Aorta (tissue), 5 donors: ENCODE measurements around the gene KLK1. TPM values are rescaled to one million over a fixed set of nuclear protein-coding genes. Genes with fewer than 3 reads are reported as not detected.

ENCODE experiments used
- ATAC-seq: fragments of 200-7000 bp; cut with Tn5 transposase; one replicate; pipeline ENCODE4 v1.9.1; 2022; ENCODE audit warnings: moderate library complexity; ENCODE audit not compliant: low FRiP score
- DNase-seq, 2 donors: peaks; one replicate each; pipeline ENCODE4 v3.0.0-alpha.2; 2020
- H3K27ac ChIP-seq, 2 donors: one replicate each; pipeline ENCODE4 v1.5.1; 2013; ENCODE audit warnings: low read length in 2 of 2, mild to moderate bottlenecking in 2 of 2, moderate library complexity in 2 of 2, control low read depth in 1 of 2, inconsistent platforms in 1 of 2, low read depth in 1 of 2
- H3K27me3 ChIP-seq, 2 donors: one replicate each; pipeline ENCODE4 v1.6.1; 2013; ENCODE audit warnings: control low read depth in 1 of 2, low read length in 1 of 2, mild to moderate bottlenecking in 1 of 2, moderate library complexity in 1 of 2; ENCODE audit not compliant: insufficient read depth in 2 of 2, control insufficient read depth in 1 of 2
- H3K36me3 ChIP-seq, 2 donors: one replicate each; pipeline ENCODE4 v1.6.1; 2013; ENCODE audit warnings: control low read depth in 1 of 2, low read length in 1 of 2, mild to moderate bottlenecking in 1 of 2; ENCODE audit not compliant: insufficient read depth in 2 of 2, control insufficient read depth in 1 of 2
- H3K4me1 ChIP-seq, 2 donors: one replicate each; pipeline ENCODE4 v1.6.1; 2013; ENCODE audit warnings: low read length in 2 of 2, control low read depth in 1 of 2, mild to moderate bottlenecking in 1 of 2, moderate library complexity in 1 of 2; ENCODE audit not compliant: insufficient read depth in 2 of 2, control insufficient read depth in 1 of 2
- H3K4me3 ChIP-seq, 2 donors: one replicate each; pipeline ENCODE4 v1.5.1; 2013; ENCODE audit warnings: low read length in 2 of 2, control low read depth in 1 of 2, mild to moderate bottlenecking in 1 of 2
- H3K9me3 ChIP-seq: one replicate; pipeline ENCODE4 v1.6.1; 2013; ENCODE audit warnings: mild to moderate bottlenecking, low read length; ENCODE audit not compliant: control insufficient read depth
- WGBS, 2 donors: extraction: QIAGEN DNeasy Blood & Tissue Kit; methylation state at CpG; one replicate each; pipeline ENCODE4 v1.1.7; 2013; 5-methylcytosine and 5-hydroxymethylcytosine counted together
- intact Hi-C, 2 donors: fragments of 100-400 bp; cut with DNase I; formaldehyde crosslinking; loops; one replicate each; pipeline versions ENCODE4 v1.14.2 to v1.15.0; 2022
- polyA plus RNA-seq, 2 donors: library from polyadenylated mRNA; stranded (reverse); fragments of 200-250 nt; gene quantifications; one replicate each; pipeline ENCODE4 v1.2.3, GENCODE V29; 2013
- total RNA-seq, 2 donors: library from RNA; stranded (reverse); fragmentation: NEBNext Ultra II Directional; extraction: Animal tissue kit (Norgen Biotek cat#: 25700); gene quantifications; one replicate each; pipeline ENCODE4 v1.2.1, GENCODE V29; 2021
- donor health status: healthy with polysubstance abuse.
- donor health status: Bipolar disorder and iron deficiency.
- donor health status: DM: no; HTN: no; CAD: no.
- donor health status: DM: no; HTN: no; CAD: no.
- donor health status: DM: yes; HTN: yes; CAD: no.

Gene KLK1
- total and polyA plus RNA-seq, 4 donors: 0.81 to 6.3 (median 2.1) TPM

- H3K4me1 ChIP-seq: no peaks in the 10 kb centered on the region
- 81 to 83% methylated on average over 18 of the region's 18 CpGs for WGBS, 2 donors
- intact Hi-C loops: no loop called here
- H3K27me3 ChIP-seq: no peaks in the 10 kb centered on the region
- no peak for ATAC-seq
- no peaks in the 10 kb centered on the region for H3K36me3 ChIP-seq
- no peaks in the 10 kb centered on the region for H3K9me3 ChIP-seq
- no peak for DNase-seq
- no peak overlapping the region for H3K27ac ChIP-seq
- no peak overlapping the region for H3K4me3 ChIP-seq
Measured at GRCh38 chr19:50797781-50798658, 25.6 kb downstream of the KLK1 start.

- Histone ChIP-seq H3K4me1 (no peaks in the 10 kb centered on the region), H3K27me3 (no peaks in the 10 kb centered on the region), H3K27ac (no peak overlapping the region), H3K4me3 (no peak overlapping the region), H3K9me3 (no peaks in the 10 kb centered on the region), H3K36me3 (no peaks in the 10 kb centered on the region)
- 93 to 95% methylated on average over 7 of the region's 7 CpGs for WGBS, 2 donors
- DNase-seq (no peak), ATAC-seq (no peak)
- intact Hi-C loops: no loop called here
Measured at GRCh38 chr19:50797429-50797780, 26.2 kb downstream of the KLK1 start.

DNA sequence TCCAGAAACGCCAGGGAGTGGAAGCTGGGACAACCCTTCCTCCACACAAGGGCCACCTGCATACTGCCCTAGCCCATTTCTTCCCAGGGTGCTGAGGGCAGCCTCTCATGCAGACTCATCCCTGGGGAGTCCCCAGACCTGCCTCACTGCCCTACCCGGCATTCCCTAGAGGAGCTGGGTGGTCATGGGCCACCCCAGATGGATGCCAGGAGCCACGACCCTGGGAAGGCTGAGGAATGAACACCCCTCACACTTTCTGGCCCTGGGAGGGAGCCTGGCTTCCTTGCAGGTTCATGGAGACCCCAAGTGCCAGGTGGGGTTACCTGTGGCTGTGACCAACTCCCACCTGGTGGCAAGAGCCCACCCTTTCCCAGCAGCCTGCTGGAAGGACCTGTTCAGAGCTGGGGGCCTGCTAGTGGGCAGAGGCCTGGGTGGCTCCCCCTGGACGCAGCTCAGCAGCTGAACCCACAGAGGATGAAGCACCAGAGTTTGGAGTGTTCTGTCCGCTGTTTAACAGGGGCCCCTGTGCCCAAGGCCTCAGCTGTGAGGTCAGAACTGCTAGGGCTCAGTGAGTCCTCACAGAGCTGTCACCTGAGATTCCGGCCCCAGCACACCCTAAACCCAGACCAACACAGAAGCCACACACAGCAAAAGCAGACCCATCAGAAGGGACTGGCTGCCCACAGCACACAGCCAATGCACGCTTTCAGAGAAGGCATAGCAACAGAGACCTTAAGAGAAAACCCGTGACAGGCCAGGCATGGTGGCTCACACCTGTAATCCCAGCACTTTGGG, 26.8 kb downstream of the KLK1 start:
- no peak for DNase-seq
- intact Hi-C loops: no loop called here
- no peaks in the 10 kb centered on the region for H3K36me3 ChIP-seq
- no peak for ATAC-seq
- WGBS, 2 donors: 78 to 86% methylated on average over 8 of the region's 8 CpGs
- no peak overlapping the region for H3K27ac ChIP-seq
- H3K9me3 ChIP-seq: no peaks in the 10 kb centered on the region
- H3K27me3 ChIP-seq: no peaks in the 10 kb centered on the region
- H3K4me1 ChIP-seq: no peaks in the 10 kb centered on the region
- no peak overlapping the region for H3K4me3 ChIP-seq

GRCh38 chr19:50796128-50796633, 27.4 kb downstream of the KLK1 start:
- H3K27ac ChIP-seq: no peak overlapping the region
- no peaks in the 10 kb centered on the region for H3K9me3 ChIP-seq
- DNase-seq (no peak), ATAC-seq (no peak)
- 81 to 82% methylated on average over 9 of the region's 9 CpGs for WGBS, 2 donors
- H3K27me3 ChIP-seq: no peaks in the 10 kb centered on the region
- no peaks in the 10 kb centered on the region for H3K4me1 ChIP-seq
- intact Hi-C loops: no loop called here
- H3K36me3 ChIP-seq: no peaks in the 10 kb centered on the region
- no peak overlapping the region for H3K4me3 ChIP-seq

- Histone ChIP-seq H3K36me3 (no peaks in the 10 kb centered on the region), H3K9me3 (no peaks in the 10 kb centered on the region), H3K4me1 (no peaks in the 10 kb centered on the region), H3K4me3 (no peak overlapping the region), H3K27me3 (no peaks in the 10 kb centered on the region), H3K27ac (no peak overlapping the region)
- ATAC-seq (no peak), DNase-seq (no peak)
- 78 to 86% methylated on average over 4 of the region's 4 CpGs for WGBS, 2 donors
- intact Hi-C loops: no loop called here
Measured at GRCh38 chr19:50795664-50796073, 27.9 kb downstream of the KLK1 start.

DNA sequence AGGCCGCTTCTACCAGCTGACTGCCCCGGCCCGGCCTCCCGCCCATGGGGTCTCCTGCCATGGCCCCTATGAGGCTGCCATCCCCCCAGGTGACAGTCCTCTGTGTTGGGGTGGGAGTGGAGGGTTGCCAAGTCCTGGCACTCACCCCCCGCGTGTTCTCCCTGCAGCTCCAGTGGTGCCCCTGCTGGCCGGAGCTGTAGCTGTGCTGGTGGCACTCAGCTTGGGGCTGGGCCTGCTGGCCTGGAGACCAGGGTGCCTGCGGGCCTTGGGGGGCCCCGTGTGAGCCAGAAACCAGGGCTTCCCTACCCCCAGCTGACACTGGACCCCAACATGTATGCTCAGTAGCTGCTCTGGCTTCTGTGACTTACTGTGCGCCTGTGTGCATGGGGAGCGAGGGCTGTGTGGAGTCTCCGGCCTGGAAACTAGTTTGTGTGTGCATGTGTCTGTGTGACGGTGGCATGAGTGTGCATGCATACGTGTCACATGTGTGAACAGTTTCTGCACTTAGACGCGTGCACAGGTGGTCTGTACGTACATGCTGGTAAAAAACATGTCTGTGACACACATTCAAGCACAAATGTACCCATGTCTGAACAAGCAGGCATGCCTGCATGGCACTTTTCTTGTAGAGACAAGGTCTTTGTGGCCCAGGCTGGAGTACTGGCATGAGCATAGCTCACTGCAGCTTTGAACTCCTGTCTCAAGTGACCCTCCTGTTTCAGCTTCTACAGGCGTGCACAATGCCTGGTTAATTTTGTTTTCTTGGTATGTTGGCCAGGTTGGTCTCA, 28.5 kb downstream of the KLK1 start:
- H3K27ac ChIP-seq: no peak overlapping the region
- ATAC-seq (no peak), DNase-seq (no peak)
- H3K36me3 ChIP-seq: no peaks in the 10 kb centered on the region
- no peak overlapping the region for H3K4me3 ChIP-seq
- 42 to 45% methylated on average over 18 of the region's 18 CpGs for WGBS, 2 donors
- no peaks in the 10 kb centered on the region for H3K27me3 ChIP-seq
- intact Hi-C loops: no loop called here
- H3K4me1 ChIP-seq: no peaks in the 10 kb centered on the region
- H3K9me3 ChIP-seq: no peaks in the 10 kb centered on the region

DNA sequence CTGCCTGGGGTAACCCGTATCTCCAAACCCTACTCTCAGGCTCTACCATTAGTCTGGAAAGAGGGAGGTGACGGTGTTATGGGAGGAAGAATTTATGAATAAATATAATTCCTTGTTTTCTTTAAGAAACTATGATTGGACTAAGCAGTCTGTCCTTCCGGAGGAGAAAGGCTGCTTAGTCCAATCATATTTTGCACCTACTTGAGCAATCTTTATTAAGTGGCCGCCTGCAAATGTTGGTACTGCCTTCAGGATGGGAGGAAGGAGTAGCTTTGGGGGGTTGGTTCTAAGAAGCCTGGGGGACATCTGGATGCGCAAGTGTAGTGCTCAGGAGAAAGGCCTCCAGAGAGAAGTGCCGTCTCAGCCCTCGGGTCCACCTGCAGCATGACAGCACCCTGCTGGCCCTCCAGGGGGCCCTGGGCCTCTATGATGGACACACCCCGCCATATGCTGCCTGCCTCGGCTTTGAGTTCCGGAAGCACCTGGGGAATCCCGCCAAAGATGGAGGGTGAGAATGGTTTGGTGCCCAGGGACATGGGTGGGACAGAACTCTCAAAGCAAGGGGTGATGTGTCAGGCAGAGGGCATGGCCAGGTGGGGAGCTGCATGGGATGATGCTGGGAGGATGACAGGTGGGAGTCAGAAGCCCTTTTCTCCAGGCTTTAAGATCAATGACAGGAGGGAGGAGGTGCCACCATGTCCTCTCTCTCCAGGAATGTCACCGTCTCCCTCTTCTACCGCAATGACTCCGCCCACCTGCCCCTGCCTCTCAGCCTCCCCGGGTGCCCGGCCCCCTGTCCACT, 29.3 kb downstream of the KLK1 start:
- 17 to 19% methylated on average over 14 to 16 of the region's 16 CpGs for WGBS, 2 donors

DNA sequence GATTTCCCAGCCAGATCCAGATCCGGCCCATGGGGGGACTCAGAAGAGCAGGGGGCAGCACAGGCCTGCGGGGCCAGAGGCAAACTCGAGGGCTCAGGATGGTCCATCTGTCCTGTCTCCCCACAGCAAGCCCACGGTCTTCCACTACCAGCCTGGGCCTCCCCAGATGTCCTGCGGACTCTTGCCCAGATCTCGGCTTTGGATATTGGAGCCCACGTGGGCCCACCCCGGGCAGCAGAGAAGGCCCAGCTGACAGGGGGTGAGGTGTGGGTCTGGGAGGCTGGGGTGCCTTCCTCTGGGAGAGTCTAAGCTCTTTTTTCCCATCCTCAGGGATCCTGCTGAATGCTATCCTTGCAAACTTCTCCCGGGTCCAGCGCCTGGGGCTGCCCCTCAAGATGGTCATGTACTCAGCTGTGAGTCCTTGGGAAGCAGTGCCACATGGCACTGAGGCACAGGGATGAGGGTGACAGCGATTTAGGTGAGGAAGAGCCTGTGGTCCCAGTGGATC, 30.0 kb downstream of the KLK1 start:
- DNase-seq (no peak), ATAC-seq (no peak)
- Histone ChIP-seq H3K36me3 (no peaks in the 10 kb centered on the region), H3K27me3 (no peaks in the 10 kb centered on the region), H3K9me3 (no peaks in the 10 kb centered on the region), H3K27ac (no peak overlapping the region), H3K4me3 (no peak overlapping the region), H3K4me1 (no peaks in the 10 kb centered on the region)
- intact Hi-C loops: no loop called here
- 73 to 77% methylated on average over 11 of the region's 11 CpGs for whole genome bisulfite sequencing, 2 donors

More for the DNA sequence above, 29.3 kb downstream of the KLK1 start:
- DNase-seq: no peak
- no peaks in the 10 kb centered on the region for H3K4me1 ChIP-seq
- H3K27ac ChIP-seq: no peak overlapping the region
- intact Hi-C loops: no loop called here
- H3K27me3 ChIP-seq: no peaks in the 10 kb centered on the region
- no peak for ATAC-seq
- H3K4me3 ChIP-seq: no peak overlapping the region
- H3K9me3 ChIP-seq: no peaks in the 10 kb centered on the region
- H3K36me3 ChIP-seq: no peaks in the 10 kb centered on the region
